ENCODE data around the gene PEX1.
"Not testable (repeated sequence)": the region's sequence is repeated elsewhere in the genome, so short reads cannot be mapped to it uniquely, and the experiment has no call there.

Gene PEX1

GRCh38 chr7:92528188-92528957 lies at the start of gene PEX1, which contains the start of gene RBM48:
Gene PEX1, minus strand, starts transcription at chr7:92528520. Its CDS starts 85 bp downstream, at chr7:92528435.
Gene RBM48, plus strand, starts transcription at chr7:92528795. Its CDS starts 19 bp downstream, at chr7:92528814.
- DNase-seq (ENCODE audit: low read depth), result peak; percentile 82

GRCh38 chr7:92576296-92576695 lies 48.0 kb upstream of the PEX1 start:
- no peak for DNase-seq (ENCODE audit: low read depth)

GRCh38 chr7:92569137-92569536 lies 40.8 kb upstream of the PEX1 start:
- no peak for DNase-seq (ENCODE audit: low read depth)

GRCh38 chr7:92567460-92567859 lies 39.1 kb upstream of the PEX1 start:
- DNase-seq (ENCODE audit: low read depth), result no peak

GRCh38 chr7:92563345-92563744 lies 35.0 kb upstream of the PEX1 start:
- DNase-seq (ENCODE audit: low read depth), result no peak

GRCh38 chr7:92560602-92561001 lies 32.3 kb upstream of the PEX1 start:
- no peak for DNase-seq (ENCODE audit: low read depth)

- no peak for DNase-seq (ENCODE audit: low read depth)
Observed at GRCh38 chr7:92557808-92558362, 29.6 kb upstream of the PEX1 start.

GRCh38 chr7:92557249-92557648 lies 28.9 kb upstream of the PEX1 start:
- no peak for DNase-seq (ENCODE audit: low read depth)

GRCh38 chr7:92550194-92550593 lies 21.9 kb upstream of the PEX1 start:
- no peak for DNase-seq (ENCODE audit: low read depth)

GRCh38 chr7:92547579-92547978 lies 19.3 kb upstream of the PEX1 start:
- no peak for DNase-seq (ENCODE audit: low read depth)

- no peak for DNase-seq (ENCODE audit: low read depth)
Observed at GRCh38 chr7:92546856-92547497, 18.7 kb upstream of the PEX1 start.

GRCh38 chr7:92545116-92545515 lies 16.8 kb upstream of the PEX1 start:
- DNase-seq (ENCODE audit: low read depth), result not testable (repeated sequence)

GRCh38 chr7:92543542-92543941 lies 15.2 kb upstream of the PEX1 start:
- DNase-seq (ENCODE audit: low read depth), result not testable (repeated sequence)

GRCh38 chr7:92534572-92534971 lies 6.3 kb upstream of the PEX1 start:
- DNase-seq (ENCODE audit: low read depth), result no peak

GRCh38 chr7:92528958-92529264 lies 591 bp upstream of the PEX1 start:
- no peak for DNase-seq (ENCODE audit: low read depth)

GRCh38 chr7:92527300-92528187 lies 776 bp downstream of the PEX1 start:
- DNase-seq (ENCODE audit: low read depth), result peak; percentile 25

- DNase-seq (ENCODE audit: low read depth), result no peak
Observed at GRCh38 chr7:92523110-92523509, 5.2 kb downstream of the PEX1 start.

GRCh38 chr7:92520024-92520423 lies 8.3 kb downstream of the PEX1 start:
- DNase-seq (ENCODE audit: low read depth), result no peak

GRCh38 chr7:92517631-92518030 lies 10.7 kb downstream of the PEX1 start:
- DNase-seq (ENCODE audit: low read depth), result no peak

- no peak for DNase-seq (ENCODE audit: low read depth)
Observed at GRCh38 chr7:92513167-92513902, 15.0 kb downstream of the PEX1 start.

GRCh38 chr7:92508946-92509345 lies 19.4 kb downstream of the PEX1 start:
- no peak for DNase-seq (ENCODE audit: low read depth)

GRCh38 chr7:92506363-92506762 lies 22.0 kb downstream of the PEX1 start:
- DNase-seq (ENCODE audit: low read depth), result no peak

Data from stimulated activated CD8-positive, alpha-beta memory T cell treated with anti-CD3 and anti-CD28 coated beads, Interleukin-15, amount 100 ng/mL, for 1 hour (primary cell).